H1 (cell line): ENCODE measurements around the gene POLR1C.

Experiments used
- CTCF ChIP-seq, 3 experiments: IDR thresholded peaks; 1 replicate in 2 of 3; 2 replicates in 1 of 3; pipeline versions ENCODE4 v1.5.1 to v1.6.1; 2011; ENCODE audit warnings: low read length in 3 of 3, mild to moderate bottlenecking in 3 of 3, inconsistent platforms in 2 of 3, low read depth in 1 of 3, moderate library complexity in 1 of 3; ENCODE audit not compliant: insufficient read depth in 1 of 3; ENCODE audit errors: control extremely low read depth in 1 of 3
- POLR2AphosphoS5 ChIP-seq: IDR thresholded peaks from 2 replicates; pipeline ENCODE4 v1.6.1; 2011; ENCODE audit warnings: low read depth, low read length

GRCh38 chr6:43509142-43509983 is 7.5 kb upstream of the POLR1C start:
- TF ChIP-seq CTCF (IDR thresholded peaks at IDR 0.05; ENCODE audit: control extremely low read depth in 1 of 3, insufficient read depth in 1 of 3, low read depth in 1 of 3, low read length in 3 of 3): peak in 1 of 3 experiments; percentile 14; a peak in 1 of 4 replicates
- no peak for TF ChIP-seq POLR2AphosphoS5
